AG04449 (cell line): Measurements from ENCODE around the gene PARP2.
"Not testable (repeated sequence)": the region's sequence is repeated elsewhere in the genome, so short reads cannot be mapped to it uniquely, and the experiment has no call there.

Source experiments
- CTCF ChIA-PET: fragments of 350-600 bp; formaldehyde crosslinking; extraction: SDS; loops from one replicate; lab custom pipeline; 2021; ENCODE audit warnings: antibody characterized with exemption; lab: Yijun Ruan, JAX
- POLR2A ChIA-PET: fragments of 400-600, 350-600 bp; formaldehyde crosslinking; extraction: SDS; loops from one replicate; lab custom pipeline; 2020; ENCODE audit warnings: antibody characterized with exemption, inconsistent platforms; lab: Yijun Ruan, JAX
- DNase-seq: peaks from one replicate; pipeline ENCODE4 v3.0.0-alpha.2; 2010; ENCODE audit warnings: low read depth, low spot score
- H3K4me3 ChIP-seq: 2 replicates; pipeline ENCODE4 v1.5.1; 2011; ENCODE audit warnings: low read depth, mild to moderate bottlenecking, control low read depth, low read length
- TF ChIP-seq, protein P1 (sequence below): IDR thresholded peaks from one replicate; pipeline ENCODE4 v1.5.1; 2011; ENCODE audit warnings: mild to moderate bottlenecking, moderate library complexity, low read length, control low read depth, inconsistent platforms; ENCODE audit not compliant: insufficient read depth; ENCODE audit errors: missing control alignments

Gene PARP2

DNA sequence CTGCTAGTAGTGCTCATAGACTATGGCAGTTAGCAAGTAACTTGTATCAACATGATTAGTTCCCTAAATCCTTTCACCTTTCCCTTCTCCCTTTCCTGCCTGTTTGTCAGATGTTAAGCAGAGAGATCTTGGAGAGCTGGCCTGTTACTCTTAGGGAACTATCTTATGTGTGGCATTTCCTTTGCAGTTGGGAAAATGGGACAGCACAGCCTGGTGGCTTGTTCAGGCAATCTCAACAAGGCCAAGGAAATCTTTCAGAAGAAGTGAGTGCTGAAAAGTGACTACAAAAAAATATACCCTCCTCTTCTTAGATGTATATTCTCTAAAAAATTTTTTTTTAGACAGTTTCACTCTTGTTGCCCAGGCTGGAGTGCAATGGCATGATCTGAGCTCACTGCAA lies 7.4 kb downstream of the PARP2 start:
- DNase-seq: no peak
- no peak overlapping the region for H3K4me3 ChIP-seq
- TF ChIP-seq, protein P1, sequence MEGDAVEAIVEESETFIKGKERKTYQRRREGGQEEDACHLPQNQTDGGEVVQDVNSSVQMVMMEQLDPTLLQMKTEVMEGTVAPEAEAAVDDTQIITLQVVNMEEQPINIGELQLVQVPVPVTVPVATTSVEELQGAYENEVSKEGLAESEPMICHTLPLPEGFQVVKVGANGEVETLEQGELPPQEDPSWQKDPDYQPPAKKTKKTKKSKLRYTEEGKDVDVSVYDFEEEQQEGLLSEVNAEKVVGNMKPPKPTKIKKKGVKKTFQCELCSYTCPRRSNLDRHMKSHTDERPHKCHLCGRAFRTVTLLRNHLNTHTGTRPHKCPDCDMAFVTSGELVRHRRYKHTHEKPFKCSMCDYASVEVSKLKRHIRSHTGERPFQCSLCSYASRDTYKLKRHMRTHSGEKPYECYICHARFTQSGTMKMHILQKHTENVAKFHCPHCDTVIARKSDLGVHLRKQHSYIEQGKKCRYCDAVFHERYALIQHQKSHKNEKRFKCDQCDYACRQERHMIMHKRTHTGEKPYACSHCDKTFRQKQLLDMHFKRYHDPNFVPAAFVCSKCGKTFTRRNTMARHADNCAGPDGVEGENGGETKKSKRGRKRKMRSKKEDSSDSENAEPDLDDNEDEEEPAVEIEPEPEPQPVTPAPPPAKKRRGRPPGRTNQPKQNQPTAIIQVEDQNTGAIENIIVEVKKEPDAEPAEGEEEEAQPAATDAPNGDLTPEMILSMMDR: peak; percentile 24
- POLR2A ChIA-PET: no interaction called here
- CTCF ChIA-PET: interaction anchor here (1.0 to 9.6 kb wide), 7 partner anchors 9 to 66 kb away, joined by 3 to 68 read pairs (median 3); no protein-coding TSS in a partner anchor

DNA sequence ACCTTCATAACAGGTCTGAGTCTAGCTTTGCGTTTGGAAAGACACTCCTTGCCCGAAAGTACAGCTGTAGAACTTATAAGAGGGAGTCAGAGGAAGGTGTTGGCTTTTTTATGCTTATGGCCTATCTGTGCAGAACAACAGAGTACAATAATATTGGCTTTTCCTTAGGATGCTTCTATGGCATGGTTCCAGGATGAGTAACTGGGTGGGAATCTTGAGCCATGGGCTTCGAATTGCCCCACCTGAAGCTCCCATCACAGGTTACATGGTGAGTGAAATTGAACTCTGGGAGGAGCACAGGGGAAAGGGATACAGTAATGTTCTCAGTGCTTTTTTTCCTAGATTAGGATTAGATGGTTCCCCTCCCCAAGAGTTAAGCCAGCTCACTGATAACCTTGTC lies 13.0 kb downstream of the PARP2 start:
- no peak for DNase-seq
- CTCF ChIA-PET: interaction anchor here (1.6 to 9.6 kb wide), 4 partner anchors 13 to 59 kb away, joined by 5 to 68 read pairs (median 10); partner anchors contain the start of gene PARP2

DNA sequence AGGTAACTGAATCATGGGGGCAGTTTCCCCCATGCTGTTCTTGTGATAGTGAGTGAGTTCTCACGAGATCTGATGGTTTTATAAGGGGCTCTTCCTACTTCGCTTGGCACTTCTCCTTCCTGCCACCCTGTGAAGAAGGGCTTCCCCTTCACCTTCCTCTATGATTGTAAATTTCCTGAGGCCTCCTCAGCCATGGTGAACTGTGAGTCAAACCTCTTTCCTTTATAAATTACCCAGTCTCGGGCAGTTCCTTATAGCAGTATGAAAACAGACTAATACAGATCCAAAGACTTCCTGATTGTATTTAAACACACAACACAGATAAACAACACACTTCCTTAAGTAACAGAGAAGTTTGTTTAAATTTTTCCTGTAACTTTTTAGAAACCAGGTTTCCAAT lies 15.0 kb downstream of the PARP2 start:
- H3K4me3 ChIP-seq, CTCF ChIA-PET, DNase-seq, POLR2A ChIA-PET: not testable (repeated sequence)

More for the DNA sequence above, 13.0 kb downstream of the PARP2 start:
- TF ChIP-seq, protein P1: no peak
- POLR2A ChIA-PET: no interaction called here
- no peak overlapping the region for H3K4me3 ChIP-seq

DNA sequence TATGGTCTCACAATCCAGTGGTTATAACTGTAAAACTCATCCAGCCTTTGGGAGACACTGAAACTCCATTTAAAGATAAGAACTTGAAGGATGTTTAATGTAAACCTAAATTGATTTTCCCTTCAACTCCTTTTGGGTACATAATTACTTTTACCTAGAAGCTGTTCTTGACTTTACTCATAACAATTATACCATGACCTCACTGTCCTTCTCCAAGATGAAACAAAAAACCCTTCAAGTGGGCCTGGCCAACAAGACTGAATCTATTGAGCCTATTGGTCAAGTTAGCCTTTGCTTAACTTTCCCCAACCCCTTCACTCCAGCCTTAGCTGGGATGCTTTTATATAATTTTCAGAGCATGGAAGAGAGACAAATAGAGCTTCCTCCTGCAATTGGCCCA lies 22.5 kb downstream of the PARP2 start:
- ChIA-PET CTCF (no interaction called here), POLR2A (no interaction called here)
- DNase-seq: no peak
- no peak overlapping the region for H3K4me3 ChIP-seq
- TF ChIP-seq, protein P1: no peak

DNA sequence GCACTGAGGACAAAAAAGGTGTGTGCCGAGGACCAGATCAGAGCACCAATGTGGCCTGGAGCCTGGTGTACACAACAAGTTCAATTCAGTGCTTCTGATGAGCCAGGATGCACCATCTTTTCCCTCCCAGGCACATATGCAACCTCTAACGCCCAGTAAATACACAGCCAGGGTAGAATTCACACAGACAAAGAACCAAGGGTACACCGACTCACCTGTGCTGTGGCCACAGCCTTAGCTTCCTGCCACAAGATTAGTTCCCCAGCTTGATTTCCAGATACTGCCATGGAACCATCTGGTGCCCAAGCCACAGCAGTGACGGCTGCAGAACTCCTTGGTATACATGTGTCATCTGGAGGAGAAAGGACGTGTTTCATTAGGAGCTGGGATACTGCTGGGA lies 29.4 kb downstream of the PARP2 start:
- H3K4me3 ChIP-seq: no peak overlapping the region
- DNase-seq: no peak
- POLR2A ChIA-PET: no interaction called here
- CTCF ChIA-PET: interaction anchor here (1.1 kb wide), 1 partner anchor 17 kb away, joined by 3 read pairs; no protein-coding TSS in a partner anchor
- TF ChIP-seq, protein P1: no peak

DNA sequence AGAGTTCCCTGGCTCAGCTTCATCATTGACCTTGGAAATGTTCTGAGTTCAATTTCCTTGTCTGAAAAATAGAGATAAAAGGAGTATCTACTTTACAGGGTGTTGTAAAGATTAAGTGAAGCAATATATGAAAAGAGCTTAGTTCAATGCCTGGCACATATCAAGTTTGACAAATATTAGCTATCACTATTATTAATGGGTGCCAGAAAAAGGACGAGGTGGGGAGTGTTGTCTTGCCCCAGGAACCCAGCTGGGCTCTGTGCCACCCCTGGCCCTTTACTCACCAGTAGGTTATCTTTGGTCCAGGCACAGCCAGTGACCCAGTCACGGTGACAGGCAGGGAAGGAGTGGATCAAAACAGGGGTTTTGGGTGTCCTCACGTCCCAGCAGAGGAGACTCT lies 32.0 kb downstream of the PARP2 start:
- ChIA-PET POLR2A (no interaction called here), CTCF (interaction anchor here (1.1 to 1.6 kb wide), 2 partner anchors 31 to 40 kb away, joined by 3 to 4 read pairs; no protein-coding TSS in a partner anchor)

More for the DNA sequence above, 32.0 kb downstream of the PARP2 start:
- TF ChIP-seq, protein P1: no peak
- no peak overlapping the region for H3K4me3 ChIP-seq
- no peak for DNase-seq
